ENCODE data around the gene TNFRSF4.
"Not testable (repeated sequence)": the region's sequence is repeated elsewhere in the genome, so short reads cannot be mapped to it uniquely, and the experiment has no call there.

- TF ChIP-seq, protein P1, sequence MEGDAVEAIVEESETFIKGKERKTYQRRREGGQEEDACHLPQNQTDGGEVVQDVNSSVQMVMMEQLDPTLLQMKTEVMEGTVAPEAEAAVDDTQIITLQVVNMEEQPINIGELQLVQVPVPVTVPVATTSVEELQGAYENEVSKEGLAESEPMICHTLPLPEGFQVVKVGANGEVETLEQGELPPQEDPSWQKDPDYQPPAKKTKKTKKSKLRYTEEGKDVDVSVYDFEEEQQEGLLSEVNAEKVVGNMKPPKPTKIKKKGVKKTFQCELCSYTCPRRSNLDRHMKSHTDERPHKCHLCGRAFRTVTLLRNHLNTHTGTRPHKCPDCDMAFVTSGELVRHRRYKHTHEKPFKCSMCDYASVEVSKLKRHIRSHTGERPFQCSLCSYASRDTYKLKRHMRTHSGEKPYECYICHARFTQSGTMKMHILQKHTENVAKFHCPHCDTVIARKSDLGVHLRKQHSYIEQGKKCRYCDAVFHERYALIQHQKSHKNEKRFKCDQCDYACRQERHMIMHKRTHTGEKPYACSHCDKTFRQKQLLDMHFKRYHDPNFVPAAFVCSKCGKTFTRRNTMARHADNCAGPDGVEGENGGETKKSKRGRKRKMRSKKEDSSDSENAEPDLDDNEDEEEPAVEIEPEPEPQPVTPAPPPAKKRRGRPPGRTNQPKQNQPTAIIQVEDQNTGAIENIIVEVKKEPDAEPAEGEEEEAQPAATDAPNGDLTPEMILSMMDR (IDR thresholded peaks at IDR 0.05): not testable (repeated sequence)
- TF ChIP-seq POLR2A (IDR thresholded peaks at IDR 0.05): not testable (repeated sequence)
Measured at GRCh38 chr1:1176063-1176761, 37.7 kb downstream of the TNFRSF4 start.

Measured in lower leg skin (tissue), 3 donors.